Transverse colon (tissue), 4 donors: Measurements from ENCODE around the gene OOSP4A. TPM values are rescaled to one million over a fixed set of nuclear protein-coding genes. Genes with fewer than 3 reads are reported as not detected.

Experiments
- DNase-seq: peaks from one replicate; pipeline ENCODE4 v3.0.0-alpha.2; 2019
- H3K27ac ChIP-seq, 4 donors: fragments of 200-600 bp; sonication (generic); 2 replicates each; pipeline ENCODE4 v1.5.1; 2016 to 2018; ENCODE audit warnings: inconsistent platforms in 4 of 4
- H3K27me3 ChIP-seq: fragments of 200-600 bp; sonication (generic); 2 replicates; pipeline ENCODE4 v1.5.1; 2017; ENCODE audit warnings: inconsistent platforms
- H3K36me3 ChIP-seq, 4 donors: fragments of 200-600 bp; sonication (generic); 2 replicates each; pipeline ENCODE4 v1.5.1; 2017 to 2019; ENCODE audit warnings: inconsistent platforms in 4 of 4
- H3K4me1 ChIP-seq, 4 donors: fragments of 200-600 bp; sonication (generic); 2 replicates each; pipeline ENCODE4 v1.5.1; 2017 to 2020; ENCODE audit warnings: inconsistent platforms in 4 of 4
- H3K4me3 ChIP-seq, 4 donors: fragments of 200-600 bp; sonication (generic); 1 replicate in 1 of 4; 2 replicates in 3 of 4; pipeline versions ENCODE4 v1.5.1 to v1.6.1; 2017 to 2019; ENCODE audit warnings: inconsistent platforms in 4 of 4
- H3K9me3 ChIP-seq, 2 donors: fragments of 200-600 bp; sonication (generic); 2 replicates each; pipeline ENCODE4 v1.5.1; 2017 to 2019; ENCODE audit warnings: inconsistent platforms in 2 of 2
- CTCF ChIP-seq, 5 experiments: fragments of 200-600 bp in 3 of 5; fragments of 450-650 bp in 2 of 5; sonication (generic) in 3 of 5; IDR thresholded peaks; 1 replicate in 2 of 5; 2 replicates in 3 of 5; pipeline ENCODE4 v1.5.1; 2016 to 2017; ENCODE audit warnings: antibody characterized with exemption in 5 of 5, inconsistent platforms in 3 of 5, mild to moderate bottlenecking in 2 of 5, moderate library complexity in 1 of 5
- EP300 ChIP-seq: sonication (generic); formaldehyde crosslinking; IDR thresholded peaks from one replicate; pipeline ENCODE4 v1.6.1; 2017; ENCODE audit warnings: antibody characterized with exemption, low read depth
- POLR2A ChIP-seq: fragments of 450-650 bp; IDR thresholded peaks from one replicate; pipeline ENCODE4 v1.6.1; 2016; ENCODE audit warnings: antibody characterized with exemption, mild to moderate bottlenecking, moderate library complexity
- POLR2AphosphoS5 ChIP-seq, 3 donors: sonication (generic); formaldehyde crosslinking; IDR thresholded peaks; one replicate each; pipeline ENCODE4 v1.6.1; 2016; ENCODE audit warnings: antibody characterized with exemption in 3 of 3
- WGBS, 2 donors: methylation state at CpG; one replicate each; pipeline ENCODE4 v1.1.5; 2018; ENCODE audit warnings: low coverage in 1 of 2; 5-methylcytosine and 5-hydroxymethylcytosine counted together
- in situ Hi-C, 4 donors: fragments of 200-750 bp; cut with MboI; loops; one replicate each; pipeline versions ENCODE4 v1.15.0 to v1.15.1; 2017; ENCODE audit warnings: low sequenced_read_pairs in 3 of 4, low pct_ligation_motif_present in 1 of 4, low pct_unique_long_range_greater_than_20kb in 1 of 4
- intact Hi-C: fragments of 100-400 bp; cut with DNase I; formaldehyde crosslinking; loops from one replicate; pipeline ENCODE4 v1.15.1; 2023; ENCODE audit warnings: low total_unique reads
- total RNA-seq, 4 donors: library from RNA; depleted of rRNA; stranded (reverse); fragments of >200 nt; gene quantifications; one replicate each; pipeline ENCODE4 v1.1.0, GENCODE V29; 2016

Gene OOSP4A
- total RNA-seq, 4 donors from 2014 or later = not detected

GRCh38 chr11:60005360-60005759, 41.5 kb downstream of the OOSP4A start:
- in situ Hi-C loops (no loop called here), intact Hi-C loops (no loop called here)
- no peak for TF ChIP-seq POLR2A
- 87 to 100% methylated on average over 1 of the region's 1 CpG for WGBS, 2 donors
- no peak overlapping the region for H3K4me3 ChIP-seq
- no peaks in the 10 kb centered on the region for H3K4me1 ChIP-seq
- no peaks in the 10 kb centered on the region for H3K27me3 ChIP-seq
- no peak overlapping the region for H3K27ac ChIP-seq
- no peaks in the 10 kb centered on the region for H3K9me3 ChIP-seq
- H3K36me3 ChIP-seq = no peaks in the 10 kb centered on the region
- DNase-seq = no peak

- intact Hi-C loops = no loop called here
- WGBS, 2 donors = 83 to 89% methylated on average over 1 of the region's 1 CpG
- H3K9me3 ChIP-seq = no peaks in the 10 kb centered on the region
- no peaks in the 10 kb centered on the region for H3K36me3 ChIP-seq
- H3K4me1 ChIP-seq = no peaks in the 10 kb centered on the region
- DNase-seq = no peak
- TF ChIP-seq POLR2AphosphoS5 (IDR thresholded peaks at IDR 0.05) (no peak), CTCF (IDR thresholded peaks at IDR 0.05) (no peak), EP300 (no peak), POLR2A (no peak)
- no peak within 1 kb of the TSS for H3K4me3 ChIP-seq
- no peaks in the 10 kb centered on the region for H3K27me3 ChIP-seq
- H3K27ac ChIP-seq = no peak within 1 kb of the TSS
- in situ Hi-C loops = no loop called here
Measured at GRCh38 chr11:60016881-60017280, 53.0 kb downstream of the OOSP4A start, which contains the start of gene OOSP4B. OOSP4B (plus strand) TSS chr11:60017181.

DNA sequence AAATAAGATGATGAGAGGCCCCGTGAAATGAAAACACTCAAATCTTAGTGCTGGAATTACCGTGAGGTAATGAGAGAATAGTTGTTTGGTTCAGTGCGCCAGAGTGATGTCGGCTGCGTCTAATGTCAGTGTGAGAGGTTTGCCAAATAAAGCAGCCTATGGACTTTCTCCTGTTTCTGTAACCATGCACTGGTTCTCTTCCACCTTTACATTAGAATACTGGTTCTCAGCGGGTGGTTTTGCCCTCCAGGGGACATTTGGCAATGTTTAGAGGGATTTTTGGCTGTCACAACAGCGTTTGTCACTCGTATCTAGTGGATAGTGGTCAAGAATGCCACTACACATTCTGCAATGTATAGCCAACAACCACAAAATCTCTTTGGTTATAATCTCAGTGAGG, 54.2 kb downstream of the OOSP4A start:
- in situ Hi-C loops (no loop called here), intact Hi-C loops (no loop called here)
- DNase-seq = no peak
- Histone ChIP-seq H3K27ac (no peak overlapping the region), H3K4me1 (no peaks in the 10 kb centered on the region), H3K9me3 (no peaks in the 10 kb centered on the region), H3K27me3 (no peaks in the 10 kb centered on the region), H3K4me3 (no peak overlapping the region), H3K36me3 (no peaks in the 10 kb centered on the region)
- WGBS, 2 donors = 72 to 81% methylated on average over 7 to 8 of the region's 8 CpGs
- TF ChIP-seq POLR2A (no peak), CTCF (IDR thresholded peaks at IDR 0.05) (no peak), EP300 (no peak), POLR2AphosphoS5 (IDR thresholded peaks at IDR 0.05) (no peak)

Other genes with a start within 250 kb of the OOSP4A start
- 100 to 1,000 TPM; 131 to 156 (median 142) TPM for gene STX3, start 208.7 kb upstream of the OOSP4A start, total RNA-seq
- gene MRPL16, start 153.3 kb upstream of the OOSP4A start, total RNA-seq = 10 to 100 TPM in 3 of 4 donors, 1 to 10 TPM in 1; 7.5 to 62.4 (median 37.2) TPM
- gene CBLIF, start 118.5 kb upstream of the OOSP4A start, total RNA-seq = not detected
- gene TCN1, start 97.5 kb upstream of the OOSP4A start, total RNA-seq = not detected
- not detected for gene OOSP3, start 85.3 kb upstream of the OOSP4A start, total RNA-seq
- not detected for gene OOSP1, start 25.6 kb upstream of the OOSP4A start, total RNA-seq
- not detected for gene OOSP4B, start 53.1 kb downstream of the OOSP4A start, total RNA-seq
- not detected for gene OOSP2, start 76.4 kb downstream of the OOSP4A start, total RNA-seq
- not detected for gene MS4A3, start 92.6 kb downstream of the OOSP4A start, total RNA-seq
- 1 to 10 TPM in 1 of 4 donors, under 1 TPM in 1, not detected in 2; 0.14 to 2.2 TPM for gene MS4A2, start 124.6 kb downstream of the OOSP4A start, total RNA-seq
- gene MS4A6A, start 219.1 kb downstream of the OOSP4A start, total RNA-seq = 10 to 100 TPM in 2 of 4 donors, 1 to 10 TPM in 1, under 1 TPM in 1; 0.75 to 54.3 (median 27.4) TPM